Globus pallidus (tissue), 1 donor: ENCODE data around the gene XRCC5.
"Not testable (repeated sequence)": the region's sequence is repeated elsewhere in the genome, so short reads cannot be mapped to it uniquely, and the experiment has no call there.

Source experiments
- DNase-seq: peaks from one replicate; pipeline ENCODE4 v3.0.0-alpha.2; 2015; ENCODE audit warnings: low spot score

The XRCC5 gene

DNA sequence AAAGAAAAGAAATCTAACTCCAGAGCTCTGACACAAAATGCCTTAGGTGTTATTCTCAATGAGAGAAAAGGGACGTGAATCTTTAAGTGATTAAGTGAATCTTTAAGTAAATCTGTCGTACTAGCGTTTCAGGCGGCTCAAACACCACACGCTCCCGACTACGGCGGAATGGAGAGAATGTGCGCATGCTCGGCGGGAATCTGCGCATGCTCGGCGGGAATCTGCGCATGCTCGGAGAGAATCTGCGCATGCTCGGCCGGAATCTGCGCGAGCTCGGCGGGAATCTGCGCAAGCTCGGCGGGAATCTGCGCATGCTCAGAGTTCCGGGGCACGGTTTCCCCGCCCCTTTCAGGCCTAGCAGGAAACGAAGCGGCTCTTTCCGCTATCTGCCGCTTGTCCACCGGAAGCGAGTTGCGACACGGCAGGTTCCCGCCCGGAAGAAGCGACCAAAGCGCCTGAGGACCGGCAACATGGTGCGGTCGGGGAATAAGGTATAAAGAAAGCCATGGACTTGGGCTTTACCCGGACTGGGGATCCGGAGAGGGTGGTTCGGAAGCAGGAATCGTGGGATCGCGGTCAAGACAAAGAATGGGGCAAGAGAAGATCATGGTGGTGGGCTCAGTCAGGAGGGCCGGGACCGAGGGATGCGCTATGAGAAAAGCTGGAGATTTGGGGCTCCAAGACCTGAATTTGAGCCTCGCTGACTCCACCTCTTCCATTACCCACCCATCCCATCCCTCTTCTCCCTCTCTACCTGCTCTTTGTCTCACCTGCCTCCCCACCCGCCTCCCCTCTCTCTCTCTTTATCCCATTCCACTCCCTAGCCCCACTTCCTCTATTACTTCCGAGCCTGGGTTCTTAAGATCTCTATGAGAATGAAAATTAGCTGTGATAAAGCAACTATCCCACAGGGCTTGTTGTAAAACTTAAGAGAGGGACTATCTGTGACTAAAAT is at the start of gene XRCC5:
XRCC5 (plus strand) TSS at position 382 of the 955 bp plus-strand sequence; CDS start at position 471, 89 bp downstream.
- peak; percentile 92 for DNase-seq

DNA sequence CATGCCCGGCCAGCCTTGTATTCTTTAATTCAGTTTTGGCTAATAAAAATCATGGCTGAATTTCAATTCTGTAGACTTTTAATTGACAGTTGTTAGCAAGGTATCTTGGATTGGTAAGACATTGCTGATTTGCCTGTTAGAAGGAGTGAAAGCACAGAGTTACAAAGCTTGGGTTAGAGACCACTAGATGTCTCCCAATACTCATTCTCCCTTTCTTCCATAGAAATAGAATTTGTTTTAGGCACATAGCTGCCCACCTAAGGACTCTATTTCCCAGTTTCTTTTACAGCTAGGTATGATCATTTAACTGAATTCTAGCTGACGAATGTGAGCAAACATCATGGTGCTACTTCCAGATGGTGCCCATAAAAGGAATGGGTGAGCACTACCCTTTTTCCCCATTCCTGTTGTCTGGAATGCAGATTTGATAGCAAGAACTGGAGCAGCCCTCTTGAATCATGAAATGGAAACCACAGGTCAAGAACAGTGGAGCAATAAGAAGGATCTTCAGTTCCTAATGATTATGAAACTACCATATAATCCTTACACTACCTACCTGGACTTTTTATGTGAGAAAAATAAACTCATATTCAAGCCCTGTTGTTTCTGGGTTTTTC is 45.0 kb upstream of the XRCC5 start:
- DNase-seq: no peak

DNA sequence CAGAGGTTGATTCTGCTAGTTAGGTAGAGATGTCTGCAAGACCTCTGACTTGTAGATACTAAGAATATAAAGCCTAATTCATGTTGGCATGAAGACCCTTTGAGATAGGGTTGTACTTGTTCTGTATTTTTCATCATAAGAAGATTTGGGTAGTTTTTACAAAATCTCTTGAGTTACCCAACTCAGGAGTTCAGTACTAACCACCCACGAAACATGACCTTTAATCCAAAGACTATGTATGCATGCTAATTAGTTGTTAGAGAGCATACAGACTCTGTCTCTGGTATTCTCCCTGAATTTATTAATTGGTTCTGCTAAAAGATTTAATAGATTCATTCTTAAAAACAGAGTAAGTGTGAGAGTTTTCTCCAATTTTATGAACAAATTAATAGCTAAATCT is 44.5 kb upstream of the XRCC5 start:
- no peak for DNase-seq

DNA sequence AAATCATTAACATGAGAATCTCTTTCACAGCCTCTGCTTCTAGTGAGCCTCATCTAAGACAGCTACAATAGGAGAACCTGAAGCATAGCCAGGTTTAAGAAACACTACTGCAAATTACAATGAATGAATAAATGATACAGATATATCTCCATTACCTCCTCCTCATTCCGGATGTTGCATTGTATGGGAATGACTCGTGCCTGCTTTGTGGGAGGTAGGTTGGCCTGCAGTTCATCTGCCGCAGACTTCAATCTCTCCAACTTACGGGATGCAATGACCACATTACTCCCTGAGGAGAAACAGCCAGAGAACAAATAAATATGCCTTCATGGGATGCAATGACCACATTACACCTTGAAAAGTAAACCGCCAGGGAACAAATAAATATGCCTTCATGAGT is 42.9 kb upstream of the XRCC5 start:
- DNase-seq: no peak

DNA sequence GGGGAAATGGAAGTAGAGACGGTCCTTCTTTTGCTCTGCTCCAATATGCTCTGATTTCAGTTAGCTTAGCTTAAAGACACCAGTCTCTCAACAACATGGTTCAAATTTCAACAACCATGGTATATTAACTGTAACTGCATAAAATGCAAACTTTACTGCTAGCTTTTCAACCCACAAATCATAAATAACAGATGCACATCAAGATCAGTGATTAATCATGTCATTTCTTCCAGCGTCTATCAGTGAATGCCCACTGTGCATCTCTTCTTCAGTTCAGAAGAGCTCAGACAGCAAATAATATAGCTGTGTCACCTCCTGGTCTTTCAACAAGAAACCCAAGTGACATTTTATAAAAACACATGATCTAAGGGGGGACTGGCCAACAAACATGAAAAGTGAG is 40.1 kb upstream of the XRCC5 start:
- no peak for DNase-seq

DNA sequence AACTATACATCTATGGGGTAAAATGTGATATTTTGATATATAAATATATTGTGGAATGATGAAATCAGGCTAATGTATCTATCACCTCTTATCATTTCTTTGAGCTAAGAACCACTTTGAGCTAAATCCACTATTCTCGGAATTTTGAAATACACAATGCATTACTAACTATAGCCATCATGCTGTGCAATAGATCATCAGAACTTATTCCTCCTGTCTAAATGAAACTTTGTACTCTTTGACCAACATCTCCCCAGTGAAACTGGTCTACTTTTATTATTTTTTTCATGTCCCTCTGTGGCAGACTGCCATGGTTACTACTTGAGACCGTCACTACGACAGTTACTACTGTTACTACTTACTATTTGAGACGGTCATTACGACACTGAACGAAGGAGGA is 39.0 kb upstream of the XRCC5 start:
- DNase-seq: no peak

DNA sequence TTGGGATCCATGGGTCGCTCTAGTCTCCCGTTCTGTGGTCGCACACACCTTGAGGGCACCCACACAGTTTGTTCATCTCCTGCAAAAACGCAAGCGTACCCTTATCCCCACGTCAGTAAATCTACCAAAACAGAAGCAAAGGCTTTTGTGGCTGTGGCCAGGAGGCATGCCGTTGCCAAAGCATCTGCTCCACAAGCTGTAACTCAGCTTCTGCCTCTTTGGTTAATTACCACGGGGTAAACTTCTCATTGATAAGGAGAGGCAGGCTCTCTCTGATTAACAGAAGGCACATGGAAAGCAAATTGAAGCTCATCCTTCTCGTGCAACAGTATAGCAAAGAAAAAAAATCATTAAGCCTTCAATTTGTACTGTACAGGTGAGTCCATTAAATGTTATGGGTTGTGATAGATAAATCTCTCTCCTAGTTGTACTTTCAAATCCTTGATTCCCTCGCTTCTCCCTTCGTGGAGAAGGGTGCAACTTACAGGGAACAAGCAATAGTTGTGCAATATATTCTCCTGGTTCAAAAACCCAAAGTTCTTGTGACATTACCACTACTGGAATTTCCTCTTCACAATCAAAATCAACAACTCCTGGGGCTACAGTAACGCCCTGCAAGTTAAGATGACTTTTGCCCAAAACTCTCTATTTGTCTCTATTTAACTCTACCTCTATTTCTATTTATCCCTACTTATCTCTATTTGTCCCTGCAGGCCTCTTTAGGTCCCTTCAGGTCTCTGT is 37.9 kb upstream of the XRCC5 start:
- no peak for DNase-seq

DNA sequence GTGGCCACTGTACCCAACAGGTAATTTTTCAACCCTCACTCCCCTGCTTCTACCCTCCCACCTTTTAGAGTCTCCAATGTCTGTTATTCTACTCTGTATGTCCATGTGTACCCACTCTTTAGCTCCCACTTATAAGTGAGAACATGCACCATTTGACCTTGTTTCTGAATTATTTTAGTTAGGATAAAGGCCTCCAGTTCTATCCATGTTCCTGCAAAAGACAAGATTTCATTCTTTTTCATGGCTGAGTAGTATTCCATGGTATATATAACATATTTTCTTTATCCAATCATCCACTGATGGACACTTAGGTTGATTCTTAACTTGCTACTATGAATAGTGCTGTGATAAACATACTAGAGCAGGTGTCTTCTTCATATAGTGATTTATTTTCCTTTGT is 36.7 kb upstream of the XRCC5 start:
- DNase-seq: no peak

DNA sequence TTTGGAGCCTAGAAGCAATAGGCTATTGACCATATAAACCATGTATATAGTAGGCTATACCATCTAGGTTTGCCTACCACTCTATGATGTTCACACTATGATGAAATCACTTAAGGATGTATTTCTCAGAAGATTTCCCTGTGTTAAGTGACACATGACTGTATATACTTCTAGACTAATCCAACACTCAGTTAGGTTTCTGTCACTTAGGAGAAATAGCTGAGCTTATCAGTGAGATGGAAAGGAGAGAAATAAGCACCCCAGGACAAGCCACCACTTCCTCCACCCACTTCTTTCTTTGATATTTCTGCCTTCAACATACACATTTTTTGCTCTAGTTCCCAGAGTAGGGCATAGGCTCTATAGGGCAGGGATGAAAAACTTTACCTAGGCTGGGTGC is 35.4 kb upstream of the XRCC5 start:
- no peak for DNase-seq

DNA sequence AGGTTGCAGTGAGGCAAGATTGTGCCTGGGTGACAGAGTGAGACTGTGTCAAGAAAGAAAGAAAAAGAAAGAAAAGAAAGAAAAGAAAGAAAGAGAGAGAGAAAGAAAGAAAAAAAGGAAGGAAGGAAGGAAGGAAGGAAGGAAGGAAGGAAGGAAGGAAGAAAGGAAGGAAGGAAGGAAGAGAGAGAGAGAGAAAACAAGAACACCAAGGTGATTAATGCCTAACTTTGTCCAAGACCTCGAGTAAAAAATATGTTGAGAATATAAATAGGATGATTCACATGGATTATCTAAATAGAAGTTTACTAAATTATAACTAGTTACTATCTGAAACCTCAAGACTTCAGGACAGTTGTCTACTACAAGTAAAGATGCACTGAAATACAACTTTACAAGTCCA is 34.8 kb upstream of the XRCC5 start:
- no peak for DNase-seq

DNA sequence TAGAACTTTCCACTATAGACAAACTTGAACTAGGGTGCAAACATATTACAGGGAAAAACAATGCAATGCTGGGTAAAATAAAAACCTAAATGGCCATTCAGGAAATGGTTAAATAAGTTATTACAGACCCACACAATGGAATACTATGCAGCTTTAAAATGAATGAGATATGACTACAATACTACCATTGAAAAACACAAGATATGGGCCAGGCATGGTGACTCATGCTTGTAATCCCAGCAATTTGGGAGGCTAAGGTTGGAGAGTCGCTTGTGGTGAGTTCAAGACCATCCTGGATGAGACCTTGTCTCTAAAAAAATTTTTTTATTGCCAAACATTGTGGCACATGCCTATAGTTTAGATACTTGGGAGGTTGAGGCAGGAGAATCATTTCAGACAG is 34.4 kb upstream of the XRCC5 start:
- DNase-seq: no peak

DNA sequence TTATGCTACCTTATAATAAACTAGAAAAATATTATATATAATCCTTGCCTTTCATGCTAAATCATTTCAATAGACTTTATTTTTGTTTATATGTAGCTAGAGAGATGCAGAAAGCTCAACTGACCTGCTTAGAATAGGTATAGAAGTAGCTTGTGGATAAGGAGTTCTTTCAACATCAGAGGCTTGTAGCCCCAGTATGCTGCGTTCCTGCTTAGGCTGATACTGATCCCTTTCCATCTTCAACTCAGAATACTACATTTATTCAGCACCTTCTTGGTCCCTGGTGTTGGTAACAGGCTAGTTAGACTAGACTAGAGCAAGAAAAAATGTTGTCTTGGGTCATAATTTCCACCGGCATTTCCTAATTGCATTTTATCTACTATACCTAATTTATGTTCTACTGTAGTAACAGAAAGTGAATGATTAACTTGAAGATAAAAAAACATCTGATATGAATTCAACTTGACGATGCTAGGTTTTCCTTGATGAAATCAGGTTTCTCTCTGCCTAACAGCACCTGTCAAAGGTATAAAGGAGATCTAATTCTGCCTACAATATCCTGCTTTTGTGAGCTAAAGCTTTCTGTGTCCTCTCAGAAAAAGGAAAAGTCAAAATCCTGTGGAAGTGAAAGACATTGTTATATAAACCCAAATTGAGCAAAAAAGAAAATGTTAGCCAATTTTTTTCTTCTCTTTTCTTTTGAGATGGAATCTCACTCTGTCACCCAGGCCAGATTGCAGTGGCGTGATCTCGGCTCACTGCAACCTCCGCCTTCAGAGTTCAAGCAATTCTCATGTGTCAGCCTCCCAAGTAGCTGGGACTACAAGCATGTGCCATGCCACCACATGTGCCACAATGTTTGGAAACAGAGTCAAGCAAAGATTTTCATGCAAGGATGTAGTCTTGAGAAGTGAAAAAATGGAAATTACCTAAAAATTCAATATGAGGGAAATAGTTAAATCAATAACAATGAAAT is 33.4 kb upstream of the XRCC5 start:
- no peak for DNase-seq

DNA sequence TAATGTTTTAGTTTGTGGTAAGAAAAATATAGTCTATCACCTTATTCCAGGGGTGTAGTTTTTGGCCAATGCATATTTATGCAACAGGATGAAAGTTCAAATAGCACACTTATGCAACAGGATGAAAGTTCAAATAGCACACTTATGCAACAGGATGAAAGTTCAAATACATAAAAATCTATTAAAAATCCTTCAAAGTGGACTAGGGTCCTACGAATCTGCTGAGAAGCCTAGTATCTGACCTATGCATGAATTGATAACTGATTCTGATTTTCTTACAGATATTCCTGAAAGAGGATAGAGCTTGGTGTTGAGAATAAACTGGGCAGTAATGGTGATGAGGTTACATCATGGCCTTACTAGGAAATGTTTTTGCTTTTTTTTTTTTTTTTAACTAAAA is 30.4 kb upstream of the XRCC5 start:
- no peak for DNase-seq

DNA sequence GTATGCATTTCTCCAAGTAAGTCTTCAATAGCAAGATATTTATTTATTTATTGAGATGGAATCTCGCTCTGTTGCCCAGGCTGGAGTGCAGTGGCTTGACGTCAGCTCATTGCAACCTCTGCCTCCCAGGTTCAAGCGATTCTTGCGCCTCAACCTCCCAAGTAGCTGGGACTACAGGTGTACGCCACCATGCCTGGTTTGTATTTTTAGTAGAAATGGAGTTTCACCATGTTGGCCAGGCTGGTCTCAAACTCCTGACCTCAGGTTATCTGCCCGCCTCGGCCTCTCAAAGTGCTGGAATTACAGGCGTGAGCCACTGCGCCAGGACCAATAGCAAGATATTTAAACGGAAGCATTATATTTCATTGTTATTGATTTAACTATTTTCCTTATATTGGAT is 29.1 kb upstream of the XRCC5 start:
- not testable (repeated sequence) for DNase-seq

DNA sequence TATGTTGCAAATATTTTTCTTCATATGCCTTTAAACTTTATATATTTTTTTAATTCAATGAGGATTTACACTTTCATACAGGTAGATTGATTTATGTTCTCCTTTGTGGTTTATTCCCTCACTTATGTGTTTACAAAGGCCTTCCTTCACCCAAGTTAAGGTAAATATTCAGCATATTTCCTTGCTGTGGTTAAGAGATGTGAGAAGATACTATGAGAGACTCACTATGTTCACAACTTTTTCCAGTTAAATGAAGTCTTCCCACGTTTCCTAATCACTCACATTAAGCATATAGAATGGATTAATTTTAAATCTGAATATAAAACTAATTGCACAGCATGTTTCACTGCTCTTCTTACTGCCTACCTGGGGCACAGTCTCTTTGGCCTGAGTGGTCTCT is 28.1 kb upstream of the XRCC5 start:
- DNase-seq: no peak

DNA sequence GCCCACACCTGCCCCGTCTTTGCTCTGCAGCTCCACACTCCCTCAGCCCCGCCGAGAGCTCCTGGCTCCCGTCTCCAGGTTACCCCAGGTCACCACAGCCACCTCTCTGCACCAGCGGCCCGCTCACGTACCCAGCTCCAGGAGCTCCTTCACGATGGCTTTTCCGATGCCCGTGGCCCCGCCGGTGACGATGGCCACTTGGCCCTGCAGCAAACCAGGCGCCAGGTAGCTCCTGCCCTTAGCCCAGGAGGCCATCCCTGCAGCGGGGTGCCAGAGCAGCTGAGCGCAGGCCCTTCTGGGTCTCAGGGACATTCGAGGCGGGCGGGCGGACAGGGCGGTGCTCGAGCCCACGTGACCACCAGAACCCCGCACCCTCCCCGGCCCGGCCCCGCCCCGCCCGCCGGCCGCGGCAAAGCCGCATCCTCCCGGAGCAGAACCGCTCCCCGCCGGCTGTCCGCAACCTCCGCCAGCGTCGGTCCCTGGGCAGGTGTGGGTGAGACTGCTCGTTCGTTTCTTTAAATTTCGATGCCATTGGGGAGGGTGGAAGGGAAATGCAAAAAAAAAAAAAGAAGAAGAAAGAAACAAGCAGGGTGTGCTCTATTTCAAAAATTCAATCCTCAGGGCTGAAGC is 27.5 kb upstream of the XRCC5 start, which contains the start of the genes PECR and TMEM169:
PECR (minus strand) TSS at position 323 of the 630 bp plus-strand sequence; CDS start at position 255, 68 bp downstream.
TMEM169 (plus strand) TSS at position 433 of the 630 bp plus-strand sequence. CDS start 14,045 bp downstream, outside the sequence.
- DNase-seq: peak; percentile 83

DNA sequence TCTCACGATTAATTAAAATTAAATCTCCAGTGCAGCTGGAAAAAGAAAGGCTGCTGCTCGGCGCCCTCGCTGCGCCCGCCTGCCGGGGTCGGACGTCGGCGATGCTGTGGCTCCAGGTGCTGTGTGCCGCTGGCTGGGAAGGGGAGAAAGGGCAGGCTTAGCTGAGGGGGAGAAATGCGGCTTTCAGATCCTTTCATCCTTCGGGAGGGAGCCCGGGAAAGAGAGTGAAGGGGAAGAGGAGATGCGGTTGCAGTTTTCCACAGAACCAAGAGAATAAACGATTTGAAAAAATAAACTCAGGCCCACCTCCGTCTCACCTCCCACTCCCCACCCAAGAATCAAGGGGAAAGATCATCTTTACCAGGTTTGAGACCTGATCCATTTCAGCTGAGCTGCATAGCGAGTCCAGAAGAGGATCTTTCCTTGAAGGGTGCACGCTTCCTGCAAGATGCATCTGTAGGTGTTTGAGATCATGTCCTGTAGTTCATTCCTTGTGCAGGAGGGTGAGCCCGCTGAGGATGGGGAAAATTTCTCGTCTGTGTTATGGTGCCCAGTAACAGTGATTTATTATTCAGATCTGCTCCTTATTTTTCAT is 26.9 kb upstream of the XRCC5 start:
- DNase-seq: peak; percentile 16

DNA sequence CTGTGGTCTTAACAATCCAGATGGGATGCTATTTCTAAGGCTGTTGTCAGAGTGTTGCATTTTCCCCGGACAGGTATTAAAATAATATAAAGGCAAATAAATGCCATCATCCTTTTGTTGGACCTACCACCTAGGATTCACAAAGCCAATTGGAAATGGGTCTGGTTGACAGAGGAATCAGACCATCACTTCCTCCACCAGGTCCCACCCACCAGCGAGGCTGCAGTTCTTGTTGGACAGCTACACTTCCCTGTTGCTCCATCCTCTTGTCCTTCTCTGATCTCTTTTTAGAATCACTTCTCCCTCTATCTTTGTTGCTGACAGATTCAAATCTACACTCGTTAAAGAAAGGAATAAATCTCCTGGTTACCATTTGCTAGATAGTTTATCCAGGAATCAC is 26.3 kb upstream of the XRCC5 start:
- peak; percentile 40 for DNase-seq

DNA sequence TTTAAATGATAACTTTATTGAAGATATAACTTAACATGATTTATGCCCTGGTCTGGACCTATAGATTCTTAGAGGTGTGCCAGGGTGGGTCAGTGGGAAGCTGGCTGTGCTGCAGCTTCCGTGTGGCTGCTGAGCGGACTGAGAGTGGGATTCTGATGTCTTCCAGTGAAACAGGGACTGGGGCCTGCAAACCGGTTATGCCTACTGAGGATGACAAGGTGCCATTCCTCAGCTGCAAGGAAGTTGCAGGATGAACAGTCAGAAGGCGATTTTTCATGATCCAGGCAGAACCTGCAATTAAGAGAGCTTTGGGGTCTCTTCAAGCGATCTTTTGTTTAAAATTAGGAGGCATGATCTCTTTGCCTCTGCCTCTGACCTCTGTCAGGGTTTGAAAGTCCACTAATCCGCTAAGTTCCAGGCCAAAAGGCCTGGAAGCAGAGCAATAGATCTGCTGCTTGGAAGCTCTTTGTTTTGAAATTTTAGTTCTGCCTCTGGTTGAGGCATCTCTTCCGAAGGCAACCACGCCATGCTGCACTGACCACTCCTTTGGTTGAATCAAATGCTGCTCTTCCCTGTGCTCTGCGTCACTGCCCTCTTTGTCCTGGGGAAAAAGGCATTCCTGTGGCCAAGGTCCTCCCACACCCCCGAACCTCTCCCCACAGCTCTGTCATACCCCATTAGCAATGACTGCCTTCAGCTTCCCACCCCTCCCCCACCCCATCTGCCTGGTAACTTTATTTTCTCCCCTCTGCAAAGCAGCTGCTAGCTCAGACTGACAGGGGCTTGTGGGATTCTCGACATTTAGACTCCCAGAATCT is 25.5 kb upstream of the XRCC5 start:
- peak; percentile 26 for DNase-seq
